Spleen (tissue), 11 donors: ENCODE measurements around the gene CCDC170. TPM values are rescaled to one million over a fixed set of nuclear protein-coding genes. Genes with fewer than 3 reads are reported as not detected.
"Not testable (repeated sequence)": the region's sequence is repeated elsewhere in the genome, so short reads cannot be mapped to it uniquely, and the experiment has no call there.

ENCODE experiments used
- DNase-seq: peaks from one replicate; pipeline ENCODE4 v3.0.0-alpha.2; 2020
- H3K27ac ChIP-seq, 8 donors: fragments of 200-600 bp; sonication (generic) in 7 of 8; 1 replicate in 4 of 8; 2 replicates in 4 of 8; pipeline versions ENCODE4 v1.5.0 to v1.8.0; 2016 to 2021; ENCODE audit warnings: inconsistent platforms in 4 of 8, mild to moderate bottlenecking in 4 of 8, moderate library complexity in 1 of 8
- H3K27me3 ChIP-seq, 7 donors: fragments of 200-600 bp; sonication (generic) in 6 of 7; replicated peaks in 1 of 7; 1 replicate in 4 of 7; 2 replicates in 3 of 7; pipeline versions ENCODE4 v1.5.0 to v1.8.0; 2016 to 2021; ENCODE audit warnings: inconsistent platforms in 3 of 7, mild to moderate bottlenecking in 1 of 7
- H3K36me3 ChIP-seq, 6 donors: fragments of 200-600 bp; sonication (generic) in 5 of 6; 1 replicate in 4 of 6; 2 replicates in 2 of 6; pipeline versions ENCODE4 v1.5.0 to v1.8.0; 2016 to 2021; ENCODE audit warnings: inconsistent platforms in 2 of 6
- H3K4me1 ChIP-seq, 6 donors: fragments of 200-600 bp; sonication (generic) in 5 of 6; 1 replicate in 3 of 6; 2 replicates in 3 of 6; pipeline versions ENCODE4 v1.5.0 to v1.8.0; 2016 to 2021; ENCODE audit warnings: inconsistent platforms in 3 of 6
- H3K4me3 ChIP-seq, 8 donors: fragments of 200-600 bp; sonication (generic) in 7 of 8; 1 replicate in 4 of 8; 2 replicates in 4 of 8; pipeline versions ENCODE4 v1.5.0 to v1.8.0; 2016 to 2021; ENCODE audit warnings: inconsistent platforms in 4 of 8, mild to moderate bottlenecking in 4 of 8, moderate library complexity in 2 of 8
- H3K9me3 ChIP-seq, 8 donors: fragments of 200-600 bp; sonication (generic) in 7 of 8; 1 replicate in 4 of 8; 2 replicates in 4 of 8; pipeline versions ENCODE4 v1.5.0 to v1.8.0; 2016 to 2021; ENCODE audit warnings: inconsistent platforms in 4 of 8
- POLR2A ChIP-seq, 3 donors: fragments of 450-650 bp; IDR thresholded peaks; one replicate each; pipeline ENCODE4 v1.5.1; 2017; ENCODE audit warnings: antibody characterized with exemption in 3 of 3, mild to moderate bottlenecking in 1 of 3
- POLR2AphosphoS5 ChIP-seq, 3 donors: sonication (generic); formaldehyde crosslinking; IDR thresholded peaks; one replicate each; pipeline ENCODE4 v1.5.1; 2017; ENCODE audit warnings: antibody characterized with exemption in 3 of 3
- WGBS, 5 donors: extraction: QIAGEN DNeasy Blood & Tissue Kit in 3 of 5; methylation state at CpG; one replicate each; pipeline versions ENCODE4 v1.1.5 to v1.1.7; 2013 to 2018; 5-methylcytosine and 5-hydroxymethylcytosine counted together
- intact Hi-C: fragments of 100-400 bp; cut with DNase I; formaldehyde crosslinking; loops from one replicate; pipeline ENCODE4 v1.15.0; 2023; ENCODE audit warnings: low total_unique reads
- polyA plus RNA-seq, 3 donors: library from polyadenylated mRNA; stranded (reverse); fragments of 200-250 nt; gene quantifications; one replicate each; pipeline ENCODE4 v1.2.1, GENCODE V29; 2013
- total RNA-seq, 7 donors: library from RNA; depleted of rRNA in 3 of 7; stranded (reverse); fragments of >200 nt in 3 of 7; fragmentation: NEBNext Ultra II Directional in 4 of 7; extraction: Animal tissue kit (Norgen Biotek cat#: 25700) in 4 of 7; gene quantifications; one replicate each; pipeline versions ENCODE4 v1.1.0 to v1.2.1, GENCODE V29; 2016 to 2021
- TF ChIP-seq, protein P1 (sequence below), 11 experiments: fragments of 200-600 bp in 7 of 11; fragments of 450-650 bp in 4 of 11; sonication (generic) in 4 of 11; IDR thresholded peaks in 8 of 11; conservative IDR thresholded peaks in 3 of 11; 1 replicate in 7 of 11; 2 replicates in 4 of 11; pipeline versions ENCODE4 v1.4.0 to v1.8.0; 2016 to 2021; ENCODE audit warnings: antibody characterized with exemption in 11 of 11, inconsistent platforms in 4 of 11, mild to moderate bottlenecking in 1 of 11
- donor health status: healthy with polysubstance abuse.
- donor health status: DM: no; HTN: no; CAD: no; lungs with moderate emphysema.
- donor health status: DM: no; HTN: no; CAD: no.
- donor health status: Bipolar disorder and iron deficiency.
- donor health status: healthy.
- donor health status: DM: no; HTN: no; CAD: no.
- donor health status: DM: yes; HTN: yes; CAD: no.

Gene CCDC170
- total and polyA plus RNA-seq, 10 donors, result 0.49 to 4.3 (median 2.2) TPM

DNA sequence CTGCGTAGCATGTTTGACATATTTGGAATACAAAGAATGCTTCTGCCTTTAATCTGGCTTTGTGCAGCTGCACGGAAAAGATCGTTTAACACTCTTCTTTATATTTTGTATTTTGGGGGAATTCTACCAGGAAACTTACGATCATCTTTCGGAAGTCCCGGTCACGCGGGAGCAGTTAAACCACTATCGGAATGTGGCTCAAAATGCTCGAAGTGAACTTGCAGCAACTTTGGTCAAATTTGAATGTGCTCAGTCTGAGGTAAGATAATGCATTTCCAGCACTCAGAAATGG is 42.3 kb downstream of the CCDC170 start:
- H3K27ac ChIP-seq, result peak overlapping the region in 6 of 8 donors; percentile 14 to 54 (median 48)

GRCh38 chr6:151537556-151537955 is 43.7 kb downstream of the CCDC170 start:
- Histone ChIP-seq H3K36me3 (no peaks in the 10 kb centered on the region), H3K4me3 (no peak overlapping the region), H3K4me1 (peaks cover 0 to 12% (median 0%) of the 10 kb centered on the region in 6 donors), H3K9me3 (peaks cover 0 to 22% (median 19%) of the 10 kb centered on the region in 8 donors), H3K27ac (peak overlapping the region in 5 of 8 donors; percentile 3 to 64 (median 14)), H3K27me3 (no peaks in the 10 kb centered on the region)
- DNase-seq, result no peak
- intact Hi-C loops, result no loop called here
- TF ChIP-seq POLR2AphosphoS5 (IDR thresholded peaks at IDR 0.05) (no peak), POLR2A (IDR thresholded peaks at IDR 0.05) (no peak)
- TF ChIP-seq, protein P1, sequence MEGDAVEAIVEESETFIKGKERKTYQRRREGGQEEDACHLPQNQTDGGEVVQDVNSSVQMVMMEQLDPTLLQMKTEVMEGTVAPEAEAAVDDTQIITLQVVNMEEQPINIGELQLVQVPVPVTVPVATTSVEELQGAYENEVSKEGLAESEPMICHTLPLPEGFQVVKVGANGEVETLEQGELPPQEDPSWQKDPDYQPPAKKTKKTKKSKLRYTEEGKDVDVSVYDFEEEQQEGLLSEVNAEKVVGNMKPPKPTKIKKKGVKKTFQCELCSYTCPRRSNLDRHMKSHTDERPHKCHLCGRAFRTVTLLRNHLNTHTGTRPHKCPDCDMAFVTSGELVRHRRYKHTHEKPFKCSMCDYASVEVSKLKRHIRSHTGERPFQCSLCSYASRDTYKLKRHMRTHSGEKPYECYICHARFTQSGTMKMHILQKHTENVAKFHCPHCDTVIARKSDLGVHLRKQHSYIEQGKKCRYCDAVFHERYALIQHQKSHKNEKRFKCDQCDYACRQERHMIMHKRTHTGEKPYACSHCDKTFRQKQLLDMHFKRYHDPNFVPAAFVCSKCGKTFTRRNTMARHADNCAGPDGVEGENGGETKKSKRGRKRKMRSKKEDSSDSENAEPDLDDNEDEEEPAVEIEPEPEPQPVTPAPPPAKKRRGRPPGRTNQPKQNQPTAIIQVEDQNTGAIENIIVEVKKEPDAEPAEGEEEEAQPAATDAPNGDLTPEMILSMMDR (IDR thresholded peaks at IDR 0.05 in 8 of 11, conservative IDR thresholded peaks at IDR 0.05 in 3 of 11), result no peak

More for the DNA sequence above, 42.3 kb downstream of the CCDC170 start:
- WGBS, 5 donors, result 76 to 93% (median 84%) methylated on average over 10 of the region's 10 CpGs
- Histone ChIP-seq H3K36me3 (no peaks in the 10 kb centered on the region), H3K4me3 (no peak overlapping the region), H3K4me1 (peaks cover 0 to 12% (median 0%) of the 10 kb centered on the region in 6 donors), H3K9me3 (peaks cover 0 to 31% (median 19%) of the 10 kb centered on the region in 8 donors), H3K27me3 (no peaks in the 10 kb centered on the region)
- TF ChIP-seq POLR2AphosphoS5 (IDR thresholded peaks at IDR 0.05) (no peak), POLR2A (IDR thresholded peaks at IDR 0.05) (no peak)
- TF ChIP-seq, protein P1 (IDR thresholded peaks at IDR 0.05 in 8 of 11, conservative IDR thresholded peaks at IDR 0.05 in 3 of 11), result no peak
- intact Hi-C loops, result no loop called here
- DNase-seq, result no peak

GRCh38 chr6:151539506-151540268 is 45.9 kb downstream of the CCDC170 start:
- peaks cover 0 to 12% (median 0%) of the 10 kb centered on the region in 6 donors for H3K4me1 ChIP-seq
- H3K36me3 ChIP-seq, result no peaks in the 10 kb centered on the region
- H3K27ac ChIP-seq, result peak overlapping the region in 5 of 8 donors; percentile 9 to 47 (median 42)
- TF ChIP-seq POLR2AphosphoS5 (IDR thresholded peaks at IDR 0.05), result no peak
- TF ChIP-seq, protein P1 (IDR thresholded peaks at IDR 0.05 in 8 of 11, conservative IDR thresholded peaks at IDR 0.05 in 3 of 11), result no peak
- TF ChIP-seq POLR2A (IDR thresholded peaks at IDR 0.05), result no peak
- WGBS, 5 donors, result 22 to 61% (median 35%) methylated on average over 1 of the region's 1 CpG
- peaks cover 0 to 22% (median 19%) of the 10 kb centered on the region in 8 donors for H3K9me3 ChIP-seq
- no peaks in the 10 kb centered on the region for H3K27me3 ChIP-seq
- intact Hi-C loops, result no loop called here
- no peak overlapping the region for H3K4me3 ChIP-seq
- no peak for DNase-seq

- H3K4me3 ChIP-seq, result no peak overlapping the region
- DNase-seq, result no peak
- peaks cover 0 to 19% (median 14%) of the 10 kb centered on the region in 8 donors for H3K9me3 ChIP-seq
- intact Hi-C loops, result no loop called here
- H3K27ac ChIP-seq, result no peak overlapping the region
- no peak for TF ChIP-seq POLR2A (IDR thresholded peaks at IDR 0.05)
- no peak for TF ChIP-seq POLR2AphosphoS5 (IDR thresholded peaks at IDR 0.05)
- TF ChIP-seq, protein P1 (IDR thresholded peaks at IDR 0.05 in 8 of 11, conservative IDR thresholded peaks at IDR 0.05 in 3 of 11), result no peak
- 72 to 86% (median 77%) methylated on average over 1 of the region's 1 CpG for WGBS, 5 donors
- no peaks in the 10 kb centered on the region for H3K4me1 ChIP-seq
- no peaks in the 10 kb centered on the region for H3K36me3 ChIP-seq
- H3K27me3 ChIP-seq, result no peaks in the 10 kb centered on the region
Measured at GRCh38 chr6:151544453-151544852, 50.6 kb downstream of the CCDC170 start.

DNA sequence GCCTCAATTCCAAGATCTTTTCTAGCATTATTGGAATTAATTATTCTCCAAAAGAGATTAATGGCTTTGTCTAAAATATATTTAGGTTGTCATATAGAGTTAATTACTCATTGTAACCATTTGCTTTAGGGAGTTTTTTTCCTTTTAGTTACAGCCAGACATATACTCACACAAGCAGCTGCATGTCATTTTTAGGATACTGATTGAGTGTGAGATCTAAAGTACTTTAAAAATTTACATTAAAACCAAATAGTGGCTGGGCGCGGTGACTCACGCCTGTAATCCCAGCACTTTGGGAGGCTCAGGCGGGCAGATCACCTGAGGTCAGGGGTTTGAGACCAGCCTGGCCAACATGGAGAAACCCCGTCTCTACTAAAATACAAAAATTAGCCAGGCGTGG is 51.1 kb downstream of the CCDC170 start:
- peaks cover 0 to 14% (median 10%) of the 10 kb centered on the region in 8 donors for H3K9me3 ChIP-seq
- H3K27me3 ChIP-seq, H3K4me3 ChIP-seq, H3K36me3 ChIP-seq, DNase-seq, intact Hi-C loops, H3K4me1 ChIP-seq, H3K27ac ChIP-seq: not testable (repeated sequence)
- 94 to 98% (median 95%) methylated on average over 6 of the region's 6 CpGs for WGBS, 5 donors
